ENCODE measurements around the gene SFXN3.
A peak's percentile ranks its signal among the peaks of the same experiment; 100 is the strongest.

The SFXN3 gene

DNA sequence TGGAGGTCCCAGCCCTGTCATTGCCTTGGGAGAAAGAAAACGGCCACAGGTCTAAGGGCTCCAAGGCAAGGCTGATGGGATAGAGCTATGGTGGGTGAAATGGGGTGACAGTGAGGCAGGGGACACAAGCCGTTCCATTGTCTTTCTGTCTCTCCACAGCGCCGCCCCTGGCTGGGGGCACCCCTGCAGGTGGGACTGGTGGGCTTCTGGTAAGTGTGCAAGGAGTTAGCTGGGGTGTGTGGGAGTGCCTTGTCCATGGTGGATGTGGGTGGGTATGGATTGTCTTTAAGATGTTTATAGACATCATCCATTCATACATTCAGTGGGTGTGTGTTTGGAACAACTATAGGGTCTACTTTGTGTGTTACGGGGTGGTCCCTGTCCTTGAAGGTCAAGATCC, 7.5 kb downstream of the SFXN3 start:
- DNase-seq = no peak

DNA sequence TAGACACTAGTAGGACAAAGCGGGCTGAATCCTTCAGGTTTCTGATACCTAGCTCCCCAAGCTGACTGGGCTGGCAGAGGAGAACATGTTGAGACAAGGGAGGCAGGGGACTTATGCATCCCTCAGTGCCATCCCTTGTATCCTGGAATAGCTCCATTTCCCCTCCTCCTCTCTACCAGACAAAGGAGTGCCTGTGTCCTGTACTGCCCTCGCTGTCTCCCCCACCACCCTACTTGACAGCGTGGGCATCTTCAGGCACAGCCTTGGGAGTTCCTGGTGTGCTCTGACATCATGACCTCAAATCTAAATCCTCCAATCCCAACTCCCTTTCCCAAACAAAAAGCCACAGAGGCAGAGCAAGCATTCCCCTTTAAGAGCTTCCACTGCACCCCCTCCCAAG, 9.0 kb downstream of the SFXN3 start:
- no peak for DNase-seq

DNA sequence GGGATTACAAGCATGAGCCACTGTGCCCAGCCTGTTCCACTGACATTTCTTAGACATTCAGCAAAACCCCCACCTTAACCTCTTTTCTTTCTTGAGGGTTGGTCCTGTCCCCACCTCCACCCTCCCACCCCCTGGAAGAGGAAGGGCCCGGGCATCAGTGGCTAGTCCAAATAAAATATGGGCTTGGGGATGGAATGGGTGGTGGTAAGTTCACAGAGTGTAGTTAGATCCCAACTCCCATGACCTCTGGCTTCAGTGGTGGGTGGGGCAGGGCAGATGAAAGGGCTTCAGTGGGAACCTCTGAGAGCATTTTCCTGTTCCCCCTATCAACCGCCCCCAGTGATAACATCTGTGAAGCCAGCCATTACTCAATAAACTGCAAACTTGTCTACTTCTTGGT, 9.8 kb downstream of the SFXN3 start:
- no peak for DNase-seq

DNA sequence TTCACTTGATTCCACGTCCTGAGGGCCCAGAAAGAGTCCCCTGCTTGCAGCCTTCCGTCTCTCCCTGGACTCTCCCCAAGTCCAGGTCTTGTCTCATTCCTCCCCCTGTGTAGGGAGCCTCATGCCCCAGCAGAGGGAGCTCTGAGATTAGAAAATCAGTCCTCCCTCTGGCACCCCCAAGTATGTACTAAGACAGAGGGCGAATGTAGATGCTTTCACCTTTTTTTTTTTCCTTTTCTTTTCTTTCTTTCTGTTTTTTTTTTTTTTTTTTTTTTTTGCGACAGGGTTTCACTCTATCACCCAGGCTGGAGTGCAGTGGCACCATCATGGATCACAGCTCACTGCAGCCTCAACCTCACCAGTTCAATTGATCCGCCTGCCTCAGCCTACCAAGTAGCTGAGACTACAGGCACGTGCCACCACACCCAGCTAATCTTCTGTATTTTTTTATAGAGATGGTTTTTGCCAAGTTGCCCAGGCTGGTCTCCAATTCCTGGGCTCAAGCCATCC, 10.3 kb downstream of the SFXN3 start:
- DNase-seq = peak; percentile 21

DNA sequence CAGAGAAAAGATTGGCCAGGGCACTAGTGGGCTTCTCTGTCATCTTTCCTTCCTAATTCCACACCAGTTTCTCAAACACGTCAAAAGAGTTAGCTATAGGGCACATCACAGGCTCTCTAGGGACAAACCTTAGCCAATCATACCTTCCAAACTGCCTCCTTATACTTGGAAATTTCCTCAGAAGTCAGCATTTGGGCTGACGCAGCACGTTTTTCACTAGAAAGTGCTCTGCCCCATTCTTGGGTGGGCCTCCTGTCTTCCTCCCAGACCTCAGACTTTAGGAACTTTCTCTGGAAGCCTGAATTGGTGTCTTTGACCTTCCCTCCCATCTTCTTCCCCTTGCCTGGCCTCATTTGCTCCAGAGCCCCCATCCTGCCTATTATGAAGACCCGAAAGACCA, 11.1 kb downstream of the SFXN3 start:
- no peak for DNase-seq

DNA sequence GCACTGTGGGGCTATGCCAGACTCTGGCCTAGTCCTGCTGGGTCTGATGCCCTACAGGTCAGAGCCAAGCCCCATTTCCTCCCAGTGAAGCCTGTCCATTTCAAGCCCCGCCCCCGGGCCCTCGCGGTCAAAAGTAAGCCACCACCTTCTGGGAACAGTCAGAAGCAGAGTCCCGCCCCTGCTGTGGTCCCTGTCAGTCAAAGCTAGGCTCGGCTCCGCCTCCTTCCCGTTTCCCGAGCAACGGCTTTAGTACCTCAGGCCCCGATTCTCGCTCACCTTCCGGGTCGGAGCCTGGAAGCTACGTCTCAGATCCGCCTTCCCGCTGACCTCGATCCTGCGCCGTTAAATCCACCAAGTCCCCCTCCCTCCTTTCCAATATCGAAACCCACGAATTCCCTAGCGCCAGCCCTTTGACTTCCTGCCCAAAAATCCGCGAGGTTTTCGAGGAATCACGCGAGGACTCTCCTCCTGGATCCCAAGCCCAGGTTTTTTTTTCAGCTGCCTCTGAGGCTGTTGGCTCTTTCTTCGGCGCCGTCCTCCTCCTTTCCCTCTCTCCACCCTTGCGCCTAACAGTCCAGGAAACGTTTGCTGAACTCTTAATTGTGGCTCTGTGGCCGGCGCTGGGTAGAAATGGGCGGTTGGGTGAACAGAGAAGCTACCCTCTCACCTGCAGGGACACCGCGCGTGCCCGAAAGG, 11.8 kb downstream of the SFXN3 start:
- DNase-seq = peak; percentile 78

DNA sequence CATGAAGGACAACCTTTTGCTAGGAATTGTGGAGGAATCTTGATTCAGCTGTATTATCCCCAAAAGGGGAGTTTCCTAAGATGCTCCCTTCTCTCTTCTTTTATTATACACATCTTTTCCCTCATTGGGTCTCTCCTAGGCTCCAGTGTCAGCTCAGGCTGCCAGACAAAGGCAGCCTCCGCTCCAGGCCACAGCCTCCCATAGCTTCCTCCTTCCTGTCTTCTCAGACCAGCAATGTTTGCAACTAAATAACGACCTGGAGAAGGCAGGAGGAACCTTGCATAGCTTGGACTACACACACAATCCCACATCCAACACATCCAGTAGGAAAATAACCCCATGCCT, 12.3 kb downstream of the SFXN3 start:
- no peak for DNase-seq

DNA sequence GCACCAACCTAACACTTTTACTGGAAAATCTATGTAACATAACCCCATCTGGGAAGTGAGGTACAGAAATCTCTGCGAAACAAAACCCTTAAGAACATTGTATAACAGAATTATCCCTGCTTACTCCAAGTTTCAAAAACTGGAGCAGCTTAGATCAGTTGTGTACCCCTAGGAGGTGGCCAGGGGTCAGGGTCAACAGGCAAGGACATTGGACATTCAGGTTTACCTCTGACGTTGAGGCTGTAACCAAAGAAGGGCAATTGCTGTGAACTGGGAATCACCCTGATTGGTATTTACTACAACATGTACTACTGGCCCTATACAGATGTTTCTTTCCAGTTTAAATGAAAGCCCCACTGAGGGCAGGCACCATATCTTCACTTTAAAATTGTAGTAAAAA, 13.1 kb downstream of the SFXN3 start:
- DNase-seq = no peak

DNA sequence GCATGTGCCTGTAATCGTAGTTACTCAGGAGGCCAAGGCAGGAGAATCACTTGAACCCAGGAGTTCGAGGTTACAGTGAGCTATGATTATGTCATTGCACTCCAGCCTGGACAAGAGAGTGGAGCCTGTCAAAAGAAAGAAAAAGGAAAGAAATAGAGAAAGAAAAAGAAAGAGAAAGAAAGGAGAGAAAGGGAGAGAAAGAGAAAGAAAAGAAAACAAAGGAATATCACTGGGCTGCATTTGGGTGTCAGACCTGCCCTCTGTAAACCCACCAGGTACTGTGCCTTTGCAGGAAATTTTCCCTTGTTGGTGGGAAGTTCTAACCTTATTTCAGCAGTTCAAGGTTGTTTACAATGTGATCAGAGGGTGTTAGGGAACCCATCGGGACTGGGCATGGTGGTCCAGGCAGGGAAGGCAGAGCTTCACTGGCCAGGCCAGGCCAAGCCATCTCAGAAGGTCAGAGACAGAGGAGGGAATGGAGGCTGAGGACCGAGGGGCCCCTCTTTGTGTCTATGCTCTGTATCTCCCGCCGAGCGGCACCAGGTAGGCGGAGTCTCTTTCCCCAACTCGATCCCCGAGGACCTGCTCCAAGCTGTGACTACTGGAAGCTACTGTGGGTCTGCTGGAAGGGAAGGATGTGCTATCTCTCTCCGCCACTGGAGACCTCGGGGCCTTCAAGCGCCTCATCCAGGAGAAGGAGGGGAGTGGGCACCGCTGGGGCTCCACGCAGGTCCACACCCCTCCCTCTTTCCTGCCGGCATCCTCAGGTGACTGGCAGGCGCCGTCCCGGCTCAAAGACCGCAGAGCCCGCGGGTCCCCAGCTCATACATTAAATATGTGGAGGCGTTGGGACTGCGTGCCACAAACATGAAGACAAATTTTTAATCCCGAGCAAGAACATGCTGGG, 15.6 kb downstream of the SFXN3 start:
- DNase-seq = no peak

DNA sequence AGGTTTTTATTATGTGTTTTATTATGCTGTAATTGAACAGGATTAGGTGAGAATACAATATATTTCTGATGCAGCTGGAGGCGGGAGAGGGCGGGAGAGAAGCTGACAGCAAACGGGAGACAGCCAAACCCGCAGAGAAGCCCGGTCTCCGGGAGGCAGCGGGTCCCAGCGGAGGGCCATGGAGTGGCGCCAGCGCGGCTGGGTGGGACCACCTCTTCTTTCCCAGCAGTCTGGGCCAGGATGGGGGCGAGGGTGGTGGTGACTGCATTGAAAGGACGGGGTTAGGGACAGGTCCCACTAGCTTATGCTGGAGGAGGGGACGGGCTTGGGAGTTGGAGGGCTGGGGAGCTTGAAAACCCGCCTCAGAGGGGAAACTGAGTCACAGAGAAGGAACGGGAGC, 16.2 kb downstream of the SFXN3 start:
- DNase-seq = no peak

DNA sequence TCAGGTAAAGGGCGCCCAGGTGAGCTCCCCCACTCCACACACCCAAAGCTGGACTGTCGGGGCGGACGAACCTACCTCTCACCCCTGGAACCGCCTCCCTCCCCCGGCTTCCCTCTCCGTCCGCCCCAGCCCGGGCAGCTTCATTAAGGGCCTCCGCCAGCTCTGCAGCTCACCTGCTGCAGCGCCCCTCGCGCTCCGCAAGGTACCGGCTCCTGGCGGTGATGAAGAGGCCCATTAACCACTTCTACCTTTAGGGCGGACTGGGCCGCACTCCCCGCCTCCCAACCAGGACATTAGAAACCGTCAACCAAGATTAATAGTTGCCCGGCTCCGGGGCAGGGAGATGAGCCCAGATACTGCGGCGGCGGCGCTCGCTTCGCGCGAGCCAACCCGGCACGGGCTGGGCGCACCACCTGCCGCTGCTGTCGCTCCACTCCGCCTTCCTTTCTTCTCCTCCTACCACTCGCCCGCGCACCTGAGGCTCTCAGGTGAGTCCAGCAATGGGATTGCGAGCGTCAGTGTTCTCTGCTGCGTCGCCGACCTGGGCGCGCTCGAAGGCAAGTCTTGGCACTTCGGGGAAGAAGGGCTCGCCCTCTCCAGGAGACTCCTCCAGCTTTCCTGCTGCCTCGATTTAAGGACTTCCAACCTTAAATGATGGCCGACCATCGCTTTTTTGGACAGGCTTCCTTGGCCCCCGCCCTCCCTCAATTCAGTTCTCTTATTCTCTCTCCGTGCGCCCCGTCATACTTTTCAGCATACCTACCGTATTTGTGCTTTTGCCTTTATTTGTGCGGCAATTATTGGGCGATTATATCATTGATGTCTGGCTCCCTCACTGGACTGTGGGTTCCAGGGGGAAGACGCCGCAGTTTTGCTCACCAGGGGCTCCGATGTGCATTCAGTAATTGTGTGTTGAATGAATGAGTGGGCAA, 17.2 kb downstream of the SFXN3 start:
- DNase-seq = no peak

DNA sequence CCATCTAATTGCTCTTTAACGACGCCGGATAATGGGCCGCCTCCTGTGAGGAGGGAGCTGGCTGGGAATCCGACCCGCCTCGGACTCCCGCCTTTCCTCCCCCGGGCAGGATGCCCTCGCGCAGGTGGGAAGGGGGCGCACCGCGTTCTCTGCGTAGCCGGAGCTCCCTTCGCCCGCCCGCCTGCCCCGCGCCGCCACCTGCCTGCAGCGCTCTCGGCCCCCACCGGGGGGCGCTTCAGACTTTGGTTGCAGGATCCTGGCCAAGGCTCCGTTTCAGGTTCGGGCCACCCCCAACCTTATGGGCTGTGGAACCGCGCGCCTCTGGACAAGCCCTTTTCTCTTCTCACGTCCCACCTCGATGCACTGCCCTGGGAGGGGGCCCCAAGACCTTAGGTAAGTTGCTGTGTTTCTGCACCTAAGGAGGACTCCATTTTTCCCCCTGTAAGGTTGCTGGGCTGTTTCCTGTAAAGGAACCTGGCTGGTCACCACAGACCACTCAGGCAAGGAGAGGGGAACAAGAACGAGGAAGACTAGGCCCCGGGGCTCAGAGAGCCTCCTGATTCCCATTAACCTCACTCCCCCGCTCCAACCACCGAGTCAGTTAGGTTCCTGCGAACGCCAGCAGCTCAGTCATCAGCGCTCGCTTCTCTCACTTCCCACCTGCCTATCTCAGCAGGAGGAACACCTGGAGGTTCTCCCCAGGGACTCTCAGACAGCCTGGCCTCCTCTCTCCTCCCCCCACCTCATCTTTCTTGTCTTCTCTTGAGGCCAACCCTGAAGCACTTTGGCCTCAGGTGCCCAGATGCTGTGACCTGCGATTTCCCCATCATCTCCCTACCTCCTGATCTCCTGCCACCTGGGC, 19.4 kb downstream of the SFXN3 start:
- DNase-seq = no peak

DNA sequence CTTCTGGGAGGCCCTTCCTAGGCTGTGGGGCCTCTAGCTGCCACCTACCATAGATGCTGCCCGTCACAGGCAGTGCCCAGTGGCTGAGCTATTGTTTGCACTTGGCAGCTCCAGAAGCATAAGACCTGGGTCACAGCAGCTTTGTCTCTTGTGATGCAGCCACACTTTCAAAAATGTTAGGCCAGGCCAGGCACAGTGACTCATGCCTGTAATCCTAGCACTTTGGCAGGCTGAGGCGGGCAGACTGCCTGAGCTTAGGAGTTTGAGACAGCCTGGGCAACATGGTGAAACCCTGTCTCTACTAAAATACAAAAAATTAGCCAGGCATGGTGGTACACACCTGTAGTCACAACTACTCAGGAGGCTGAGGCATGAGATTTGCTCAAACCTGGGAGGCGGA, 21.3 kb downstream of the SFXN3 start:
- no peak for DNase-seq

DNA sequence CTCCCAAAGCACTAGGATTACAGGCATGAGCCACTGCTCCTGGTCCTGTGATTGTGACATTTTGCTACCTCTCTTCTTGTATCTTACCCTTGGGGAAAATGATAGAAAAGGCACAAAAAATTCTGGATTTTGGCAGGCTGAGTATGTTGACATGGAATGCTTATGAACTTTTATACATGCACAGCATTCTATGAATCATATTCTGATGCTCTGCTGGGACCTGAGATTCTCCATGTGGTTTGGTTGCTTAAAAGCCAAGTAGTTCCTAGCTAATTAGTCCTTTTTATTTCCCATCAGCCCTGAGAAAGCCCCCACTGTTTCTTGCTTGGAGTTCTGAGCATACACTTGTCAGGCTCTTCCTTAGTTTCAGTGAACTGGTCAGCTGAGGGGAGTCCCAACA, 22.5 kb downstream of the SFXN3 start:
- no peak for DNase-seq

DNA sequence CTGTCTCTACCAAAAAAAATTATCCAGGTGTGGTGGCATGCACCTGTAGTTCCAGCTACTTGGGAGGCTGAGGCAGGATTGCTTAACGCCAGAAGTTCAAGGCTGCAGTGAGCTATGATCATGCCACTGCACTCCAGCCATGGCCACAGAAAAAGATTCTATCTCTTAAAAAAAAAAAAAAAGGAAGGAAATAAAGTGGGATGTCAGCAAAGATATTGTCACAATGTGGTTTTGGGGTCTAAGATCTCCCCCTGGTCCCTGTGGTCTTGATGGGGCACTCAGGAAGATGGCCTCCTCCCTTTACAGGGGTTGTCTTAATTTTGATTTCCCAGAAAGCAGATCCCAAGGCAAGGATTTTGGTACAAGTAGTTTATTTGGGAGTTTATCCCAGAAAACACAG, 23.3 kb downstream of the SFXN3 start:
- DNase-seq = no peak

DNA sequence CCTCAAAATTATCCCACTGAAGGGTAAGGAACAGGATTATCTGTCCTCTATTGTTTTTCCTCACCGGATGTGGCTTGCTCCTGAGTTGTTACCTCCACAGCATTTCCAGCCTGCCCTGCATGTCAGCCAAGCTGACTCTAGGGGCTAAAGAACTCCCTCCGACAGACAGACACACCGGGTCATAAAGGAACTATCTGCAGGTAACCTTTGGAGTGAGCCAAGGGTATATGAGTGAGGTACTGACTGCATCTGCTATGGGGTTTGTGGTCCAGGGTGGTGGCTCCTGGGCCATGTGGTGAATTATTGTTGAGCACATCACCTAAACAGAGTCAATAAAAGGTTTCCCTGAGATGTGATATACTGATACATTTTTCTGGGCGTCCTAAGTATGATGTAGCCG, 23.8 kb downstream of the SFXN3 start:
- DNase-seq = no peak

DNA sequence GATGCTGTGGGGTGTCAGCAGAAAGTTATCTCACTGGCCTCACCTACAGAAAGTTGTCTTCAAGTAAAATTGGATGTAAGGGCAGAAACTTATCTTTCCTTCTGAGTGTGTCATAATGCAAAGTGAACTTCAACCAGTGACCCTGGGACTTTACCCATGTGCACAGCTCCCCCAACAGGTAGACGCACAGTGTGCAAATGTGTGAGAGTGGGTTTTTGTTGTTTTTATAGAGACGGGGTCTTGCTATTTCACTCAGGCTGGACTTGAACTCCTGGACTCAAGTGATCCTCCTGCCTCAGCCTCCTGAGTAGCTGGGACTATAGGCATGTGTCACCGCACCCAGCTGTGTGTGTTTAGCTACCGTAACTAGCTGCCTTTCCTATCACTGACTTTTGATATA, 24.4 kb downstream of the SFXN3 start:
- DNase-seq = no peak

DNA sequence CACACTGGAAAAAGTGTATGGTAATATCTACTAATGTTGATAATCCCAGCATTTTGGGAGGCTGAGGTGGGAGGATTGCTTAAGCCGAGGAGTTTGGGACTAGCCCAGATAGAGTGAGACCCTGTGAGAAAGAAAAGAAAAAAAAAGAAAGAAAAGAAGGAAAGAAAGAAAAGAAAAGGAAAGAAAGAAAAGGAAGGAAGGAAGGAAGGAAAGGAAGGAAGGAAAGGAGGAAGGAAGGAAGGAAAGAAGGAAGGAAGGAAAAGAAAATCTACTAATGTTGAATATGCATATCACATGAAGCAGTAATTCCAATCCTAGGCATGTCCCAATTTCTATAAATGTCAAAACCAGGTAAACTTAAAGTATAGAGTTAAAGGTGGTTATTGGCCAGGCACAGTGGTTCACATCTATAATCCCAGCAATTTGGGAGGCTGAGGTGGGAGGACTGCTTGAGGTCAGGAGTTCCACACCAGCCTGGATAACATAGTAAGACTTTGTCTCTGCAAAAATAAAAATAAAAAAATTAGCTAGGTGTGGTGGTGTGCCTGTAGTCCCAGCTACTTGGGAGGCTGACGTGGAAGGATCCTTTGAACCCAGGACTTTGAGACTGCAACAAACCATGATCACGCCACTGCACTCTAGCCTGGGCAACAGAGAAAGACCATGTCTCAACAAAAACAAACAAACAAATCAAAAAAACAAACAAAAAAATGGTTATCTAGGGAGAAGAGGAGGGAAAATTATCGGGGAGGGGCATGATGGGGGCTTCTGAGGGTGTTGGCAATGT, 25.5 kb downstream of the SFXN3 start:
- no peak for DNase-seq

DNA sequence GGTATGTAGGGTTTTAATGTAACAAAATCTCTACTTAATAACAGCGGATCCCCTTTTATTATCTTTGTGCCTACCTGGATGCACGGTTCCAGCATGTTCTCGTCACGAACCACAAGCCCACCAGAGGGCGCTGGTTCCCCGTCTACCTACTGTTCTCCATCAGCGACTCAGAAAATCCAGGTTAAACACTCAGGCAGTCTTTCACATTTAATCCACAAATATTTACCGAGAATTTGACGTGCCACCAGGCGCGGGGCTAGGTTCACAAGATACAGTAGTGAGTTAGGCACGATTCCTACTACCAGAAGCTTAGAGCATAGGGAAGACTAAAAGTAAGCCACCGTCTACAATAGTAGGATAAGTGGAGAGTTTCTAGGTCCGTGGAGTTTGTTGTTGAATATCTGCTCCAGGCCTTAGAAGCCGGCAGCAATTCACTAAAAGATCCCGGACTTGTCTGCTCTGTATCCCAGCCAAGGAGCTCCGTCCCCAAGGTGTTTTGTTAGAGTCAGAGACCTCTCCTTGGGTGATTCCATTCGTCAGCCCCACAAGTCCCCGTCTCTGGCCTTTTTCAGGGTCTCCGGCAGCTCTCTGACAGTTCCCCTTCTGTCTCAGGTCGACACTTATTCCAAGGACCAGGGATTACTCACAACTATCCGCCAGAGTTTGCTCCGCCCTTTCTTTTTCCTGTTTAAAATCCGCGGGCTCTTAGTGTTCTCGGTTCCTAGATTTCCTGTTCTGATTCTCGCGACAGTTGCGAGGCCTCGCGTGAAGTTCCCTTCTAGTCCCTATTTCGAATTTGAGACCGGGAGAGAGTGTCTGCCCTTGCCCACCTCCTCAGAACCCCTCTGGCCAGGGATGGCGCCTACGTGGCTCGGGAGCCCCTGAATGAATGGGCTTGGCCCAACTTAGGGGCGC, 29.3 kb downstream of the SFXN3 start:
- peak; percentile 76 for DNase-seq

DNA sequence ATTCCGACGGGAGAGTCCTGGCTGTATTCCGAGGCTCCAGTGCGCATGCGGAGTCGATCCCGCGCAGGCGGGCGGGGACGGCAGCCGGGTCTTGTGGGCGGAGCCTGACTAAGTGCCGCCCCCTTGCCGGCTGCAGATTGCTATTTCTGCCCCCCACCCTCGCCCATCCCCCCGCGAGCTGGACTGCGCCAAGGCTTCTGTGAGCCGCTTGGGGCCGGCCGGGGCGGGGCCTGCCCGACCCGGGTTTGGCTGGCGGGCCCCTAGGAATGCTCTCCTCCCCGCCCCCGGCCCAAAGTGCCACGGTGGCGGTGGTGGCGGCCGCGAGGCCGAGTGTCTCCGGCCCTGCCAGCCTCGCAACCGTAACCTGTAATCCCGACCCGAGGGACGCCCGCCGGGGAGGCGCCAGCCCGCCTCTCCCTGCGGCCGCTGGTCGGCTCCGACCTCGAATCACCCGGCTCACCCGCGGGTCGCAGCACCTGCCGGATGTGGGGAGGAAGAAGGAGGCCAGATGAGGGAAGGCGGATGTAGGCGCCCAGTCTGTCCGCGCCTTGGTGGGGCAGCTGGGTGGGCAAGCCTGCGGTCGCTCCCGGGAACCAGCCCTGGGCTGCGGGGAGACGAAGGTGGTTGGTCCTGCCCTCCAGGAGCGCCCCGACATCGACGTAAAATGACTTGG, 30.1 kb downstream of the SFXN3 start:
- DNase-seq = peak; percentile 76

Data from DMS79 (cell line).